ENCODE measurements around the gene GASK1B.

Gene GASK1B

GRCh38 chr4:158172261-158173258 is at the start of gene GASK1B:
TSS of gene GASK1B (minus strand) at chr4:158173025. CDS start at chr4:158171375, 1,650 bp downstream.
- peak; percentile 82 for DNase-seq

GRCh38 chr4:158219623-158220022 is 46.8 kb upstream of the GASK1B start:
- no peak for DNase-seq

GRCh38 chr4:158217763-158218162 is 44.9 kb upstream of the GASK1B start:
- no peak for DNase-seq

- no peak for DNase-seq
These were observed 42.0 kb upstream of the GASK1B start for GRCh38 chr4:158214856-158215255.

GRCh38 chr4:158213466-158213865 is 40.6 kb upstream of the GASK1B start:
- DNase-seq, result no peak

GRCh38 chr4:158211222-158211621 is 38.4 kb upstream of the GASK1B start:
- no peak for DNase-seq

GRCh38 chr4:158209825-158210807 is 37.3 kb upstream of the GASK1B start, which contains the start of gene TMEM144:
TSS of gene TMEM144 (plus strand) at chr4:158210486. CDS start at chr4:158212668, 2,182 bp downstream.
- peak; percentile 95 for DNase-seq

GRCh38 chr4:158208963-158209640 is 36.3 kb upstream of the GASK1B start:
- DNase-seq, result no peak

- no peak for DNase-seq
These were observed 31.1 kb upstream of the GASK1B start for GRCh38 chr4:158203929-158204328.

GRCh38 chr4:158203436-158203835 is 30.6 kb upstream of the GASK1B start:
- no peak for DNase-seq

- no peak for DNase-seq
These were observed 29.7 kb upstream of the GASK1B start for GRCh38 chr4:158202481-158202880.

- no peak for DNase-seq
These were observed 29.1 kb upstream of the GASK1B start for GRCh38 chr4:158201876-158202275.

- DNase-seq, result no peak
These were observed 28.5 kb upstream of the GASK1B start for GRCh38 chr4:158201322-158201721.

- no peak for DNase-seq
These were observed 27.4 kb upstream of the GASK1B start for GRCh38 chr4:158200214-158200613.

GRCh38 chr4:158197194-158197776 is 24.5 kb upstream of the GASK1B start:
- no peak for DNase-seq

- no peak for DNase-seq
These were observed 22.5 kb upstream of the GASK1B start for GRCh38 chr4:158195297-158195696.

GRCh38 chr4:158193171-158193749 is 20.4 kb upstream of the GASK1B start:
- DNase-seq, result peak; percentile 85

- no peak for DNase-seq
These were observed 19.8 kb upstream of the GASK1B start for GRCh38 chr4:158192439-158193158.

- DNase-seq, result no peak
These were observed 17.9 kb upstream of the GASK1B start for GRCh38 chr4:158190718-158191117.

GRCh38 chr4:158189422-158189821 is 16.6 kb upstream of the GASK1B start:
- DNase-seq, result no peak

- DNase-seq, result no peak
These were observed 14.0 kb upstream of the GASK1B start for GRCh38 chr4:158186815-158187214.

Data from midbrain (tissue), 1 donor.